AG04449 (cell line): ENCODE results near the gene DIS3L2.

Experiments
- CTCF ChIA-PET: fragments of 350-600 bp; formaldehyde crosslinking; extraction: SDS; loops from one replicate; lab custom pipeline; 2021; ENCODE audit warnings: antibody characterized with exemption; lab: Yijun Ruan, JAX
- POLR2A ChIA-PET: fragments of 400-600, 350-600 bp; formaldehyde crosslinking; extraction: SDS; loops from one replicate; lab custom pipeline; 2020; ENCODE audit warnings: antibody characterized with exemption, inconsistent platforms; lab: Yijun Ruan, JAX
- DNase-seq: peaks from one replicate; pipeline ENCODE4 v3.0.0-alpha.2; 2010; ENCODE audit warnings: low read depth, low spot score
- H3K4me3 ChIP-seq: 2 replicates; pipeline ENCODE4 v1.5.1; 2011; ENCODE audit warnings: low read depth, mild to moderate bottlenecking, control low read depth, low read length
- CTCF ChIP-seq: IDR thresholded peaks from one replicate; pipeline ENCODE4 v1.5.1; 2011; ENCODE audit warnings: mild to moderate bottlenecking, moderate library complexity, low read length, control low read depth, inconsistent platforms; ENCODE audit not compliant: insufficient read depth; ENCODE audit errors: missing control alignments

Gene DIS3L2

GRCh38 chr2:231988179-231988866 is 26.8 kb downstream of the DIS3L2 start:
- ChIA-PET CTCF (no interaction called here), POLR2A (no interaction called here)
- TF ChIP-seq CTCF, result no peak
- no peak for DNase-seq
- H3K4me3 ChIP-seq, result no peak overlapping the region

- no peak overlapping the region for H3K4me3 ChIP-seq
- CTCF ChIA-PET, result interaction anchor here (0.7 kb wide), 1 partner anchor 22 kb away, joined by 3 read pairs; no protein-coding TSS in a partner anchor
- no peak for DNase-seq
- POLR2A ChIA-PET, result no interaction called here
- no peak for TF ChIP-seq CTCF
Measured at GRCh38 chr2:231991664-231992063, 30.2 kb downstream of the DIS3L2 start.

- no peak overlapping the region for H3K4me3 ChIP-seq
- POLR2A ChIA-PET, result no interaction called here
- CTCF ChIA-PET, result no interaction called here
- TF ChIP-seq CTCF, result no peak
- no peak for DNase-seq
Measured at GRCh38 chr2:231992888-231993287, 31.4 kb downstream of the DIS3L2 start.

- no peak for TF ChIP-seq CTCF
- POLR2A ChIA-PET, result no interaction called here
- no peak for DNase-seq
- CTCF ChIA-PET, result no interaction called here
- no peak overlapping the region for H3K4me3 ChIP-seq
Measured at GRCh38 chr2:231996797-231997540, 35.5 kb downstream of the DIS3L2 start.

GRCh38 chr2:231998046-231998445 is 36.5 kb downstream of the DIS3L2 start:
- TF ChIP-seq CTCF, result no peak
- DNase-seq, result no peak
- no peak overlapping the region for H3K4me3 ChIP-seq
- ChIA-PET POLR2A (no interaction called here), CTCF (no interaction called here)

- ChIA-PET CTCF (no interaction called here), POLR2A (no interaction called here)
- no peak for DNase-seq
- H3K4me3 ChIP-seq, result no peak overlapping the region
- TF ChIP-seq CTCF, result no peak
Measured at GRCh38 chr2:232000439-232000838, 38.9 kb downstream of the DIS3L2 start.
